H1 (cell line): ENCODE data around the gene DDR1. TPM values are rescaled to one million over a fixed set of nuclear protein-coding genes. Genes with fewer than 3 reads are reported as not detected.
A peak's percentile ranks its signal among the peaks of the same experiment; 100 is the strongest.

Source experiments
- CTCF ChIA-PET: fragments of 300-600 bp; sonication (Branson Sonifier 250); formaldehyde crosslinking; loops from one replicate; lab custom pipeline; 2021; ENCODE audit not compliant: partially characterized antibody; lab: Charles Lee
- POLR2A ChIA-PET: fragments of 300-600 bp; sonication (Branson Sonifier 250); formaldehyde crosslinking; loops from one replicate; lab custom pipeline; 2021; ENCODE audit warnings: inconsistent platforms; ENCODE audit not compliant: partially characterized antibody; lab: Charles Lee
- DNase-seq, 2 experiments: peaks; one replicate each; pipeline versions ENCODE4 v3.0.0 to v3.0.0-alpha.2; 2010 to 2022; ENCODE audit warnings: low spot score in 2 of 2, low read depth in 1 of 2, mixed read lengths in 1 of 2
- FAIRE-seq: peaks from 2 replicates; lab custom pipeline; 2011; peaks lifted over from hg19 to GRCh38; lab: Jason Lieb, UNC
- H2AFZ ChIP-seq: 2 replicates; pipeline ENCODE4 v1.8.1; 2012; ENCODE audit warnings: low read length, inconsistent platforms
- H2AK5ac ChIP-seq: 2 replicates; pipeline ENCODE4 v1.6.1; 2013; ENCODE audit warnings: low read depth, low read length
- H2BK120ac ChIP-seq: replicated peaks from 2 replicates; pipeline ENCODE3; 2013; ENCODE audit warnings: low read depth, low read length, inconsistent platforms
- H2BK12ac ChIP-seq: 2 replicates; pipeline ENCODE4 v1.6.1; 2013; ENCODE audit warnings: low read depth, low read length
- H2BK15ac ChIP-seq: 2 replicates; pipeline ENCODE4 v1.6.1; 2013; ENCODE audit warnings: low read length
- H2BK20ac ChIP-seq: 2 replicates; pipeline ENCODE4 v1.6.1; 2013; ENCODE audit warnings: low read length
- H2BK5ac ChIP-seq: 2 replicates; pipeline ENCODE4 v1.6.1; 2013; ENCODE audit warnings: low read depth, low read length
- H3K14ac ChIP-seq: 2 replicates; pipeline ENCODE4 v1.6.1; 2013; ENCODE audit warnings: inconsistent platforms; ENCODE audit not compliant: insufficient read length
- H3K18ac ChIP-seq: 2 replicates; pipeline ENCODE4 v1.6.1; 2013; ENCODE audit warnings: low read length; ENCODE audit errors: extremely low read depth
- H3K23ac ChIP-seq: 2 replicates; pipeline ENCODE4 v1.6.1; 2013; ENCODE audit warnings: inconsistent platforms; ENCODE audit not compliant: insufficient read length
- H3K23me2 ChIP-seq: 2 replicates; pipeline ENCODE4 v1.6.1; 2013; ENCODE audit warnings: low read depth, low read length
- H3K27ac ChIP-seq: 2 replicates; pipeline ENCODE4 v1.6.1; 2011; ENCODE audit warnings: low read depth, low read length, inconsistent platforms
- H3K27me3 ChIP-seq, 4 experiments: replicated peaks in 1 of 4; 1 replicate in 1 of 4; 2 replicates in 3 of 4; pipeline versions ENCODE4 v1.6.1 to v1.8.1; 2011 to 2013; ENCODE audit warnings: low read length in 3 of 4, mild to moderate bottlenecking in 3 of 4, inconsistent platforms in 2 of 4, mixed read lengths in 2 of 4, moderate library complexity in 1 of 4; ENCODE audit not compliant: control insufficient read depth in 3 of 4, insufficient read depth in 3 of 4; ENCODE audit errors: extremely low read depth in 1 of 4
- H3K36me3 ChIP-seq, 4 experiments: 2 replicates each; pipeline versions ENCODE4 v1.6.1 to v1.8.1; 2011 to 2013; ENCODE audit warnings: mild to moderate bottlenecking in 4 of 4, low read length in 3 of 4, moderate library complexity in 2 of 4, control low read depth in 1 of 4, inconsistent platforms in 1 of 4; ENCODE audit not compliant: insufficient read depth in 4 of 4, control insufficient read depth in 2 of 4
- H3K4ac ChIP-seq: replicated peaks from 2 replicates; pipeline ENCODE3; 2013; ENCODE audit warnings: low read length, low read depth, mixed read lengths, inconsistent platforms; ENCODE audit not compliant: insufficient read length
- H3K4me1 ChIP-seq, 4 experiments: replicated peaks in 1 of 4; 1 replicate in 1 of 4; 2 replicates in 3 of 4; pipeline versions ENCODE4 v1.6.1 to v1.8.1; 2011 to 2013; ENCODE audit warnings: low read length in 3 of 4, inconsistent platforms in 2 of 4, mixed read lengths in 1 of 4; ENCODE audit not compliant: insufficient read depth in 4 of 4, control insufficient read depth in 3 of 4
- H3K4me2 ChIP-seq, 2 experiments: 2 replicates each; pipeline versions ENCODE4 v1.6.1 to v1.8.1; 2011 to 2013; ENCODE audit warnings: low read depth in 2 of 2, low read length in 2 of 2, control low read depth in 1 of 2, inconsistent platforms in 1 of 2, mild to moderate bottlenecking in 1 of 2; ENCODE audit not compliant: insufficient read depth in 1 of 2
- H3K4me3 ChIP-seq, 4 experiments: fragments of 200-600, 300-600 bp in 1 of 4; sonication (generic), shearing (Covaris generic), sonication (Bioruptor Twin) in 1 of 4; 2 replicates each; pipeline versions ENCODE4 v1.5.1 to v1.8.1; 2011 to 2016; ENCODE audit warnings: low read length in 4 of 4, low read depth in 3 of 4, control low read depth in 2 of 4, inconsistent platforms in 2 of 4, mild to moderate bottlenecking in 2 of 4, mixed read lengths in 1 of 4, moderate library complexity in 1 of 4; ENCODE audit not compliant: insufficient read depth in 2 of 4; ENCODE audit errors: extremely low read depth in 1 of 4
- H3K56ac ChIP-seq: replicated peaks from 2 replicates; pipeline ENCODE3; 2013; ENCODE audit warnings: low read depth, mild to moderate bottlenecking, mixed read lengths, low read length, inconsistent platforms; ENCODE audit not compliant: insufficient read length
- H3K79me1 ChIP-seq: 2 replicates; pipeline ENCODE4 v1.6.1; 2013; ENCODE audit warnings: low read depth, low read length, control low read depth
- H3K79me2 ChIP-seq, 2 experiments: 2 replicates each; pipeline versions ENCODE4 v1.6.1 to v1.8.1; 2012 to 2013; ENCODE audit warnings: low read length in 2 of 2, mild to moderate bottlenecking in 2 of 2, inconsistent platforms in 1 of 2; ENCODE audit not compliant: insufficient read depth in 2 of 2, control insufficient read depth in 1 of 2
- H3K9ac ChIP-seq, 4 experiments: replicated peaks in 1 of 4; 1 replicate in 1 of 4; 2 replicates in 3 of 4; pipeline versions ENCODE4 v1.6.1 to v1.8.1; 2011 to 2013; ENCODE audit warnings: low read depth in 3 of 4, low read length in 3 of 4, control low read depth in 2 of 4, mild to moderate bottlenecking in 2 of 4, moderate library complexity in 2 of 4, inconsistent platforms in 1 of 4; ENCODE audit errors: extremely low read depth in 1 of 4
- H3K9me3 ChIP-seq, 2 experiments: 2 replicates each; pipeline versions ENCODE4 v1.6.1 to v1.8.1; 2012 to 2013; ENCODE audit warnings: mild to moderate bottlenecking in 2 of 2, moderate library complexity in 2 of 2, control low read depth in 1 of 2, inconsistent platforms in 1 of 2, low read depth in 1 of 2, low read length in 1 of 2, mixed read lengths in 1 of 2; ENCODE audit not compliant: insufficient read depth in 2 of 2
- H4K20me1 ChIP-seq, 2 experiments: replicated peaks in 1 of 2; 2 replicates each; pipeline versions ENCODE3 to v1.8.1; 2011 to 2013; ENCODE audit warnings: inconsistent platforms in 2 of 2, low read length in 2 of 2, mild to moderate bottlenecking in 1 of 2; ENCODE audit not compliant: insufficient read depth in 2 of 2, control insufficient read depth in 1 of 2
- H4K5ac ChIP-seq: 2 replicates; pipeline ENCODE4 v1.6.1; 2013; ENCODE audit warnings: low read length, low read depth, mixed read lengths, inconsistent platforms; ENCODE audit not compliant: insufficient read length
- H4K8ac ChIP-seq: 2 replicates; pipeline ENCODE4 v1.8.0; 2013; ENCODE audit warnings: mild to moderate bottlenecking, moderate library complexity, low read length, inconsistent platforms; ENCODE audit not compliant: insufficient read depth; ENCODE audit errors: extremely low read depth
- H4K91ac ChIP-seq: replicated peaks from 2 replicates; pipeline ENCODE3; 2013; ENCODE audit warnings: low read length, mixed read lengths, inconsistent platforms; ENCODE audit not compliant: insufficient read length
- BACH1 ChIP-seq: IDR thresholded peaks from 2 replicates; pipeline ENCODE4 v1.6.1; 2012; ENCODE audit warnings: low read length, improper control_type of control experiment
- CREB1 ChIP-seq: IDR thresholded peaks from 2 replicates; pipeline ENCODE4 v1.6.1; 2012; ENCODE audit warnings: inconsistent platforms
- EGR1 ChIP-seq: IDR thresholded peaks from 2 replicates; pipeline ENCODE4 v1.6.1; 2011; ENCODE audit warnings: low read depth, low read length, borderline replicate concordance
- EZH2 ChIP-seq: fragments of 200-600 bp; sonication (generic); IDR thresholded peaks from 2 replicates; pipeline ENCODE4 v1.7.1; 2012; ENCODE audit warnings: low read depth, mild to moderate bottlenecking, moderate library complexity, low read length, inconsistent platforms; ENCODE audit not compliant: severe bottlenecking
- HDAC2 ChIP-seq, 2 experiments: fragments of 300-600 bp in 1 of 2; sonication (generic) in 1 of 2; IDR thresholded peaks; 2 replicates each; pipeline ENCODE4 v1.6.1; 2011 to 2012; ENCODE audit warnings: low read depth in 2 of 2, low read length in 2 of 2, mild to moderate bottlenecking in 2 of 2, moderate library complexity in 2 of 2, borderline replicate concordance in 1 of 2, inconsistent platforms in 1 of 2
- RAD21 ChIP-seq, 2 experiments: IDR thresholded peaks in 1 of 2; conservative IDR thresholded peaks in 1 of 2; 2 replicates each; pipeline ENCODE4 v1.6.1; 2011; ENCODE audit warnings: low read depth in 2 of 2, low read length in 2 of 2, improper control_type of control experiment in 1 of 2, inconsistent platforms in 1 of 2, mild to moderate bottlenecking in 1 of 2, moderate library complexity in 1 of 2
- SIRT6 ChIP-seq: IDR thresholded peaks from one replicate; pipeline ENCODE4 v1.7.1; 2012; ENCODE audit warnings: low read length, inconsistent platforms
- SP2 ChIP-seq: IDR thresholded peaks from 2 replicates; pipeline ENCODE4 v1.6.1; 2012; ENCODE audit warnings: mild to moderate bottlenecking, low read length, inconsistent platforms
- WGBS, 2 experiments: shearing (Covaris generic) in 1 of 2; methylation state at CpG; one replicate each; pipeline versions ENCODE4 v1.1.6 to v1.1.7; 2013 to 2015; ENCODE audit warnings: low lambda C conversion rate in 2 of 2, mixed read lengths in 2 of 2, inconsistent platforms in 1 of 2, low coverage in 1 of 2, missing lambda C conversion rate in 1 of 2; ENCODE audit not compliant: insufficient replicate concordance in 2 of 2, insufficient coverage in 1 of 2, insufficient read length in 1 of 2; ENCODE audit errors: extremely low coverage in 1 of 2, missing lambda C conversion rate in 1 of 2; 5-methylcytosine and 5-hydroxymethylcytosine counted together
- polyA plus RNA-seq, 7 experiments: library from polyadenylated mRNA; depleted of rRNA in 3 of 7; stranded (reverse) in 5 of 7; unstranded in 2 of 7; fragments of >200 nt in 5 of 7; fragments of 200-250 nt in 2 of 7; gene quantifications; 1 replicate in 5 of 7; 2 replicates in 1 of 7; 4 replicates in 1 of 7; pipeline versions ENCODE4 v1.2.1 to v1.2.3, GENCODE V29; 2011 to 2013; ENCODE audit warnings: missing spikeins in 2 of 7, mixed read lengths in 2 of 7
- total RNA-seq: library from RNA; stranded (reverse); fragmentation: NEBNext Ultra II Directional; extraction: Animal tissue kit (Norgen Biotek cat#: 25700); gene quantifications from 2 replicates; pipeline ENCODE4 v1.2.1, GENCODE V29; 2021
- TF ChIP-seq, protein P1 (sequence below), 3 experiments: IDR thresholded peaks; 1 replicate in 2 of 3; 2 replicates in 1 of 3; pipeline versions ENCODE4 v1.5.1 to v1.6.1; 2011; ENCODE audit warnings: low read length in 3 of 3, mild to moderate bottlenecking in 3 of 3, inconsistent platforms in 2 of 3, low read depth in 1 of 3, moderate library complexity in 1 of 3; ENCODE audit not compliant: insufficient read depth in 1 of 3; ENCODE audit errors: control extremely low read depth in 1 of 3

Gene DDR1
- total and polyA plus RNA-seq, 2 of the 8 experiments (the other 6 are each of a cell fraction or from before 2014, with no cell fraction given): 99.4 to 181 TPM

DNA sequence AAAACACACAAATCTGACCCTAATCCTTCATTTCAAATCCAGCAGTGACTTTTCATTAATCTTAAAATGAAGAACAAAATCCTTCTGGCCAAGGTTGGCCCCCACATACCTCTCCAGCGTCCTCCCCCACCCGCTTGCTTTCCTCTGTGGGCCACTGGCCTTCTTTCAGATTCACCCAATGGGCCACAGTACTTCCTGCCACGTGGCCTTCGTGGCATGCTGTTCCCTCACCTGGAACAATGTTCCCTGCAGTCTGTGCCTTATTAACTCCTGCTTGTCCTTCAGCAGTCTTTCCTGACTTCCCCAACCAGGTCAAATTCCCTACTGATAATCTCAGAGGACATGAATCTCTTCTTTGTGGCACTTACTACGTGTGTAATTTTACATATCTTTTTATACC, 18.4 kb downstream of the DDR1 start:
- Histone ChIP-seq H2BK15ac (no peak overlapping the region), H3K23ac (no peak overlapping the region), H3K56ac (no peak overlapping the region), H3K4me2 (no peak overlapping the region), H2AFZ (no peak overlapping the region), H2BK20ac (no peak overlapping the region), H4K5ac (no peak overlapping the region), H3K9me3 (no peaks in the 10 kb centered on the region), H3K4me3 (no peak overlapping the region), H4K91ac (no peak overlapping the region), H4K20me1 (no peaks in the 10 kb centered on the region), H2BK5ac (no peak overlapping the region), H3K79me1 (0 out of 2 replicates have a peak, but pooled peaks cover 2% of the 10 kb centered on the region), H3K36me3 (peaks cover 11 to 25% (median 22%) of the 10 kb centered on the region in 4 experiments), H2BK120ac (no peak overlapping the region), H2AK5ac (no peak overlapping the region), H3K4ac (no peak overlapping the region), H3K4me1 (0 out of 7 replicates have a peak, but pooled peaks cover 0 to 2% (median 0%) of the 10 kb centered on the region in 4 experiments), H4K8ac (no peak overlapping the region), H3K79me2 (no peaks in the 10 kb centered on the region), H3K27ac (no peak overlapping the region), H3K9ac (no peak overlapping the region), H3K23me2 (no peaks in the 10 kb centered on the region; the same call in 1 of the 2 replicates), H3K14ac (no peak overlapping the region), H3K18ac (no peak overlapping the region), H3K27me3 (no peaks in the 10 kb centered on the region), H2BK12ac (0 out of 2 replicates have a peak overlapping the region, but pooled peaks have one; percentile 60)
- no peak for FAIRE-seq
- ChIA-PET POLR2A (interaction anchor here (0.9 to 5.4 kb wide), 5 partner anchors 10 to 98 kb away, joined by 3 to 22 read pairs (median 4); partner anchors contain the start of genes DDR1 and VARS2), CTCF (interaction anchor here (1.0 to 4.1 kb wide), 5 partner anchors 9 to 170 kb away, joined by 3 to 9 read pairs (median 4); no protein-coding TSS in a partner anchor)
- WGBS, 2 experiments: 82% methylated on average over 5 of the region's 5 CpGs; no CpG with 5 or more reads in 1 of the 2 experiments
- TF ChIP-seq SIRT6: no peak
- no peak for TF ChIP-seq EZH2
- TF ChIP-seq CREB1: no peak
- no peak for TF ChIP-seq SP2
- TF ChIP-seq EGR1: no peak
- no peak for TF ChIP-seq RAD21 (IDR thresholded peaks at IDR 0.05 in 1 of 2, conservative IDR thresholded peaks at IDR 0.05 in 1 of 2; ENCODE audit: low read depth in 2 of 2, low read length in 2 of 2)
- TF ChIP-seq HDAC2 (IDR thresholded peaks at IDR 0.05; ENCODE audit: borderline replicate concordance in 1 of 2, low read depth in 2 of 2, low read length in 2 of 2): no peak
- TF ChIP-seq, protein P1, sequence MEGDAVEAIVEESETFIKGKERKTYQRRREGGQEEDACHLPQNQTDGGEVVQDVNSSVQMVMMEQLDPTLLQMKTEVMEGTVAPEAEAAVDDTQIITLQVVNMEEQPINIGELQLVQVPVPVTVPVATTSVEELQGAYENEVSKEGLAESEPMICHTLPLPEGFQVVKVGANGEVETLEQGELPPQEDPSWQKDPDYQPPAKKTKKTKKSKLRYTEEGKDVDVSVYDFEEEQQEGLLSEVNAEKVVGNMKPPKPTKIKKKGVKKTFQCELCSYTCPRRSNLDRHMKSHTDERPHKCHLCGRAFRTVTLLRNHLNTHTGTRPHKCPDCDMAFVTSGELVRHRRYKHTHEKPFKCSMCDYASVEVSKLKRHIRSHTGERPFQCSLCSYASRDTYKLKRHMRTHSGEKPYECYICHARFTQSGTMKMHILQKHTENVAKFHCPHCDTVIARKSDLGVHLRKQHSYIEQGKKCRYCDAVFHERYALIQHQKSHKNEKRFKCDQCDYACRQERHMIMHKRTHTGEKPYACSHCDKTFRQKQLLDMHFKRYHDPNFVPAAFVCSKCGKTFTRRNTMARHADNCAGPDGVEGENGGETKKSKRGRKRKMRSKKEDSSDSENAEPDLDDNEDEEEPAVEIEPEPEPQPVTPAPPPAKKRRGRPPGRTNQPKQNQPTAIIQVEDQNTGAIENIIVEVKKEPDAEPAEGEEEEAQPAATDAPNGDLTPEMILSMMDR (IDR thresholded peaks at IDR 0.05; ENCODE audit: control extremely low read depth in 1 of 3, insufficient read depth in 1 of 3, low read depth in 1 of 3, low read length in 3 of 3): no peak
- TF ChIP-seq BACH1: no peak
- DNase-seq: no peak
